Middle frontal gyrus (tissue), 1 donor: ENCODE measurements around the gene HPGDS.

ENCODE experiments used
- DNase-seq: peaks from one replicate; pipeline ENCODE4 v3.0.0-alpha.2; 2015; ENCODE audit warnings: low spot score; ENCODE audit errors: extremely low spot score

The HPGDS gene

DNA sequence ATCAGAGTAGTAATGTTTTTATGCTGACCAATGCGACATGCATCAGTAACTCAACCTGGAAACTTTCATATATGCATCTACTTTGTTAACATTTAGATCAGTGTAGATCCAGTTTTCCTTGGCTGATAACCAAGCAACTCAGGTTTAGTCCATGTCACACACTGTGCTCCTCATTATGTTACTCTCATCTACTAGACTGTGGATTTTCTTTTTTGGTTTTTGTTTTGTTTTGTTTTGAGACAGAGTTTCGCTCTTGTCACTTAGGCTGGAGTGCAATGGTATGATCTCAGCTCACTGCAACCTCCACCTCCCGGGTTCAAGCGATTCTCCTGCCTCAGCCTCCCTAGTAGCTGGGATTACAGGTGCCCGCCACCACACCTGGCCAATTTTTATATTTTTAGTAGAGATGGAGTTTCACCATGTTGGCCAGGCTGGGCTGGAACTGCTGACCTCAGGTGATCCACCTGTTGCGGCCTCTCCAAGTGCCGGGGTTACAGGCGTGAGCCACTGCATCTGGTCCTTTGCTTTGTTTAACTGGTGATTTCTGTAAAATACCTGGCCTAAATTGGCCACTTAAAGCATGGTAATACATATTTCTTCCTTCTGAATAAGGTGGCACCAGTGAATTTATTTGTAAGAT, 86.4 kb downstream of the HPGDS start:
- no peak for DNase-seq

DNA sequence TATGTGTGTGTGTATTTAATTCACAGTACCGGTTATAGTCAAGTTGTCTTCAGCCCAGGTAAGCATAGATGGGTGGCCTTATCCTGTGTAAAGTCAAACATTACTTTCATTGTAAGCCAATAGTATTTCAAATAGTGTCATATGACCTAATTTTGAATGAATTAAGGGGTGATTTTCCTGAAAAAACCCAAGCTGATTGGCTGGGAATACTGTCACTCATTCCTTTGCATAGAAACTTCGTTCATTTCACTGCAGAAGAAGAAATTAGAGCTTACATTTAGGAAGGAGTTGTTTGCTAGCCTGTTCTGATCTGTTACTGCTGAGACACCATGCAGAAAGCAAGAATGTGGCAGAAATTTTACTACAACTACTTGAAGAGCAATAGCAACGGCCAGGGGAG, 89.6 kb downstream of the HPGDS start:
- no peak for DNase-seq

- no peak for DNase-seq
These were observed 91.5 kb downstream of the HPGDS start for GRCh38 chr4:94251094-94251493.
